Right lobe of liver (tissue), 6 donors: ENCODE data around the gene OCIAD1. TPM values are rescaled to one million over a fixed set of nuclear protein-coding genes. Genes with fewer than 3 reads are reported as not detected.

Experiments
- ATAC-seq, 4 donors: fragments of 200-7000 bp; cut with Tn5 transposase; one replicate each; pipeline ENCODE4 v1.9.1; 2020; ENCODE audit warnings: mild to moderate bottlenecking in 4 of 4, moderate library complexity in 4 of 4
- DNase-seq, 3 donors: peaks; one replicate each; pipeline ENCODE4 v3.0.0-alpha.2; 2020
- H3K27ac ChIP-seq, 3 donors: fragments of 200-600 bp; one replicate each; pipeline ENCODE4 v1.8.0; 2022
- H3K27me3 ChIP-seq, 2 donors: fragments of 200-600 bp; one replicate each; pipeline ENCODE4 v1.8.0; 2022
- H3K36me3 ChIP-seq, 4 donors: fragments of 200-600 bp; sonication (generic) in 1 of 4; one replicate each; pipeline versions ENCODE4 v1.5.1 to v1.8.0; 2017 to 2022; ENCODE audit warnings: control low read depth in 1 of 4
- H3K4me1 ChIP-seq, 4 donors: fragments of 200-600 bp; sonication (generic) in 1 of 4; one replicate each; pipeline versions ENCODE4 v1.5.1 to v1.8.0; 2017 to 2022; ENCODE audit warnings: control low read depth in 1 of 4
- H3K4me3 ChIP-seq, 3 donors: fragments of 200-600 bp; one replicate each; pipeline ENCODE4 v1.8.0; 2022
- H3K9me3 ChIP-seq, 4 donors: fragments of 200-600 bp; sonication (generic) in 1 of 4; one replicate each; pipeline versions ENCODE4 v1.5.1 to v1.8.0; 2017 to 2022; ENCODE audit warnings: control low read depth in 1 of 4
- POLR2A ChIP-seq: fragments of 450-650 bp; IDR thresholded peaks from one replicate; pipeline ENCODE4 v1.6.1; 2017; ENCODE audit warnings: antibody characterized with exemption, mild to moderate bottlenecking
- WGBS: methylation state at CpG from one replicate; pipeline ENCODE4 v1.1.6; 2018; ENCODE audit warnings: low coverage, low lambda C conversion rate; ENCODE audit not compliant: insufficient coverage; ENCODE audit errors: missing lambda C conversion rate; 5-methylcytosine and 5-hydroxymethylcytosine counted together
- intact Hi-C, 2 donors: fragments of 100-400 bp; cut with DNase I; formaldehyde crosslinking; loops; one replicate each; pipeline versions ENCODE4 v1.11.2 to v1.14.1; 2022
- total RNA-seq, 6 experiments: library from RNA; depleted of rRNA in 2 of 6; stranded (reverse); fragments of >200 nt in 2 of 6; fragmentation: NEBNext Ultra II Directional in 3 of 6; extraction: Animal tissue kit (Norgen Biotek cat#: 25700) in 3 of 6; gene quantifications; one replicate each; pipeline versions ENCODE4 v1.1.0 to v1.2.4, GENCODE V29; 2016 to 2023
- TF ChIP-seq, protein P1 (sequence below), 4 donors: fragments of 200-600 bp in 3 of 4; fragments of 450-650 bp in 1 of 4; IDR thresholded peaks; one replicate each; pipeline versions ENCODE4 v1.5.1 to v1.8.0; 2016 to 2022; ENCODE audit warnings: antibody characterized with exemption in 4 of 4, mild to moderate bottlenecking in 2 of 4
- donor health status: DM: no; HTN: yes; CAD: no.
- donor health status: DM: no; HTN: no; CAD: no.
- donor health status: DM: no; HTN: no; CAD: no.
- donor health status: DM: no; HTN: yes; CAD: no.
- donor health status: DM: no; HTN: yes; CAD: no.

Gene OCIAD1
- total RNA-seq, 6 experiments from 2014 or later: 94.8 to 120 (median 108) TPM

- 98% methylated on average over 3 of the region's 4 CpGs for WGBS
Observed at GRCh38 chr4:48901196-48901595, 70.3 kb downstream of the OCIAD1 start.

GRCh38 chr4:48902266-48902665 is 71.4 kb downstream of the OCIAD1 start:
- H3K27ac ChIP-seq: no peak overlapping the region
- ATAC-seq (no peak), DNase-seq (no peak)

More at GRCh38 chr4:48901196-48901595, 70.3 kb downstream of the OCIAD1 start:
- H3K4me1 ChIP-seq: peaks cover 0 to 27% (median 5%) of the 10 kb centered on the region in 4 donors
- ATAC-seq (no peak), DNase-seq (no peak)
- H3K4me3 ChIP-seq: no peak overlapping the region
- intact Hi-C loops: loop anchor here in 1 of 2 donors (10.0 kb wide), 1 partner anchor 66 kb away; the partner anchor contains the start of gene OCIAD1
- TF ChIP-seq, protein P1, sequence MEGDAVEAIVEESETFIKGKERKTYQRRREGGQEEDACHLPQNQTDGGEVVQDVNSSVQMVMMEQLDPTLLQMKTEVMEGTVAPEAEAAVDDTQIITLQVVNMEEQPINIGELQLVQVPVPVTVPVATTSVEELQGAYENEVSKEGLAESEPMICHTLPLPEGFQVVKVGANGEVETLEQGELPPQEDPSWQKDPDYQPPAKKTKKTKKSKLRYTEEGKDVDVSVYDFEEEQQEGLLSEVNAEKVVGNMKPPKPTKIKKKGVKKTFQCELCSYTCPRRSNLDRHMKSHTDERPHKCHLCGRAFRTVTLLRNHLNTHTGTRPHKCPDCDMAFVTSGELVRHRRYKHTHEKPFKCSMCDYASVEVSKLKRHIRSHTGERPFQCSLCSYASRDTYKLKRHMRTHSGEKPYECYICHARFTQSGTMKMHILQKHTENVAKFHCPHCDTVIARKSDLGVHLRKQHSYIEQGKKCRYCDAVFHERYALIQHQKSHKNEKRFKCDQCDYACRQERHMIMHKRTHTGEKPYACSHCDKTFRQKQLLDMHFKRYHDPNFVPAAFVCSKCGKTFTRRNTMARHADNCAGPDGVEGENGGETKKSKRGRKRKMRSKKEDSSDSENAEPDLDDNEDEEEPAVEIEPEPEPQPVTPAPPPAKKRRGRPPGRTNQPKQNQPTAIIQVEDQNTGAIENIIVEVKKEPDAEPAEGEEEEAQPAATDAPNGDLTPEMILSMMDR (IDR thresholded peaks at IDR 0.05): no peak
- TF ChIP-seq POLR2A: no peak
- H3K9me3 ChIP-seq: no peaks in the 10 kb centered on the region
- H3K27ac ChIP-seq: no peak overlapping the region
- H3K27me3 ChIP-seq: no peaks in the 10 kb centered on the region
- peaks cover 0 to 50% (median 1%) of the 10 kb centered on the region in 4 donors for H3K36me3 ChIP-seq

DNA sequence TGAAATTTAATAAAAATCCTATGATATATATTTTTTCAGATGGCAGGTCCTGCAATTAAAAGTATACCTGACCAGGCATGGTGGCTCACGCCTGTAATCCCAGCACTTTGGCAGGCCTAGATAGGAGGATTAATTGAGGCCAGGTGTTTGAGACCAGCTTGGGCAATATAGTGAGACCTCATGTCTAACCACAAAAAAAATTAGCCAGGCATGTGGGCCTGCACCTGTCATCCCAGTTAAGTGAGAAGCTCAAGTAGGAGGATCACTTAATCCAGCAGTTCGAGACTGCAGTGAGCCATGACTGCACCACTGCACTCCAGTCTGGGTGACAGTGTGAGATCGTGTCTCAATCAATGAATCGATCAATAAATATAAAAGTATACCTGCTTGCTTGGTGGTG is 73.2 kb downstream of the OCIAD1 start:
- Histone ChIP-seq H3K9me3 (no peaks in the 10 kb centered on the region), H3K4me3 (no peak overlapping the region), H3K4me1 (peaks cover 0 to 32% (median 7%) of the 10 kb centered on the region in 4 donors), H3K27ac (no peak overlapping the region), H3K27me3 (no peaks in the 10 kb centered on the region), H3K36me3 (peaks cover 0 to 39% (median 1%) of the 10 kb centered on the region in 4 donors)
- ATAC-seq (no peak), DNase-seq (no peak)
- intact Hi-C loops: loop anchor here in 1 of 2 donors (10.0 kb wide), 1 partner anchor 69 kb away; the partner anchor contains the start of gene OCIAD1
- no peak for TF ChIP-seq POLR2A
- TF ChIP-seq, protein P1 (IDR thresholded peaks at IDR 0.05): no peak
- WGBS: 60% methylated on average over 2 of the region's 4 CpGs

More at GRCh38 chr4:48902266-48902665, 71.4 kb downstream of the OCIAD1 start:
- no peaks in the 10 kb centered on the region for H3K27me3 ChIP-seq
- intact Hi-C loops: loop anchor here in 1 of 2 donors (10.0 kb wide), 1 partner anchor 67 kb away; the partner anchor contains the start of gene OCIAD1
- H3K4me3 ChIP-seq: no peak overlapping the region
- TF ChIP-seq, protein P1 (IDR thresholded peaks at IDR 0.05): no peak
- TF ChIP-seq POLR2A: no peak
- H3K4me1 ChIP-seq: peaks cover 0 to 32% (median 7%) of the 10 kb centered on the region in 4 donors
- no peaks in the 10 kb centered on the region for H3K9me3 ChIP-seq
- peaks cover 0 to 50% (median 1%) of the 10 kb centered on the region in 4 donors for H3K36me3 ChIP-seq

GRCh38 chr4:48904541-48905142 is 73.8 kb downstream of the OCIAD1 start:
- H3K36me3 ChIP-seq: peaks cover 0 to 34% (median 0%) of the 10 kb centered on the region in 4 donors
- ATAC-seq: no peak
- no peak for DNase-seq
- H3K4me3 ChIP-seq: no peak overlapping the region
- intact Hi-C loops: loop anchor here in 1 of 2 donors (10.0 kb wide), 1 partner anchor 70 kb away; the partner anchor contains the start of gene OCIAD1
- peaks cover 0 to 32% (median 7%) of the 10 kb centered on the region in 4 donors for H3K4me1 ChIP-seq
- peak overlapping the region; percentile 20 to 84 (median 81) for H3K27ac ChIP-seq
- WGBS: 84% methylated on average over 3 of the region's 3 CpGs
- TF ChIP-seq, protein P1 (IDR thresholded peaks at IDR 0.05): no peak
- no peak for TF ChIP-seq POLR2A
- no peaks in the 10 kb centered on the region for H3K27me3 ChIP-seq
- H3K9me3 ChIP-seq: no peaks in the 10 kb centered on the region
